Measurements from ENCODE around the gene CD164L2.
A peak's percentile ranks its signal among the peaks of the same experiment; 100 is the strongest.

CD164L2 gene

GRCh38 chr1:27358038-27358927 lies 24.9 kb downstream of the CD164L2 start:
- H3K27me3 ChIP-seq (ENCODE audit: insufficient read depth, low read length): peaks cover 49% of the 10 kb centered on the region
- H3K9ac ChIP-seq (ENCODE audit: low read depth, low read length): no peak overlapping the region
- H3K4me3 ChIP-seq (ENCODE audit: low read length): no peak overlapping the region
- H3K9me3 ChIP-seq (ENCODE audit: insufficient read depth, low read depth, low read length): no peaks in the 10 kb centered on the region
- no peaks in the 10 kb centered on the region for H3K36me3 ChIP-seq (ENCODE audit: insufficient read depth, low read depth, low read length)
- H3K4me1 ChIP-seq (ENCODE audit: insufficient read depth, low read length): no peaks in the 10 kb centered on the region
- no peak overlapping the region for H3K27ac ChIP-seq (ENCODE audit: low read length)

GRCh38 chr1:27357281-27358037 lies 25.7 kb downstream of the CD164L2 start:
- Histone ChIP-seq H3K27me3 (ENCODE audit: insufficient read depth, low read length) (peaks cover 49% of the 10 kb centered on the region), H3K9ac (ENCODE audit: low read depth, low read length) (no peak overlapping the region), H3K36me3 (ENCODE audit: insufficient read depth, low read depth, low read length) (no peaks in the 10 kb centered on the region), H3K27ac (ENCODE audit: low read length) (no peak overlapping the region), H3K9me3 (ENCODE audit: insufficient read depth, low read depth, low read length) (no peaks in the 10 kb centered on the region), H3K4me1 (ENCODE audit: insufficient read depth, low read length) (no peaks in the 10 kb centered on the region), H3K4me3 (ENCODE audit: low read length) (peak overlapping the region; percentile 45; the same call in 1 of the 2 replicates)

GRCh38 chr1:27356619-27357280 lies 26.4 kb downstream of the CD164L2 start:
- peaks cover 42% of the 10 kb centered on the region for H3K27me3 ChIP-seq (ENCODE audit: insufficient read depth, low read length)
- no peaks in the 10 kb centered on the region for H3K36me3 ChIP-seq (ENCODE audit: insufficient read depth, low read depth, low read length)
- no peaks in the 10 kb centered on the region for H3K4me1 ChIP-seq (ENCODE audit: insufficient read depth, low read length)
- H3K9me3 ChIP-seq (ENCODE audit: insufficient read depth, low read depth, low read length): no peaks in the 10 kb centered on the region
- H3K27ac ChIP-seq (ENCODE audit: low read length): no peak overlapping the region
- H3K9ac ChIP-seq (ENCODE audit: low read depth, low read length): no peak overlapping the region
- H3K4me3 ChIP-seq (ENCODE audit: low read length): peak overlapping the region; percentile 45; the same call in 1 of the 2 replicates

- H3K9ac ChIP-seq (ENCODE audit: low read depth, low read length): no peak overlapping the region
- no peak overlapping the region for H3K4me3 ChIP-seq (ENCODE audit: low read length)
- H3K36me3 ChIP-seq (ENCODE audit: insufficient read depth, low read depth, low read length): no peaks in the 10 kb centered on the region
- H3K4me1 ChIP-seq (ENCODE audit: insufficient read depth, low read length): no peaks in the 10 kb centered on the region
- no peak overlapping the region for H3K27ac ChIP-seq (ENCODE audit: low read length)
- H3K27me3 ChIP-seq (ENCODE audit: insufficient read depth, low read length): peaks cover 37% of the 10 kb centered on the region
- no peaks in the 10 kb centered on the region for H3K9me3 ChIP-seq (ENCODE audit: insufficient read depth, low read depth, low read length)
These were observed 26.9 kb downstream of the CD164L2 start for GRCh38 chr1:27356277-27356618.

- H3K36me3 ChIP-seq (ENCODE audit: insufficient read depth, low read depth, low read length): no peaks in the 10 kb centered on the region
- H3K27ac ChIP-seq (ENCODE audit: low read length): no peak overlapping the region
- no peaks in the 10 kb centered on the region for H3K4me1 ChIP-seq (ENCODE audit: insufficient read depth, low read length)
- H3K9ac ChIP-seq (ENCODE audit: low read depth, low read length): no peak overlapping the region
- H3K9me3 ChIP-seq (ENCODE audit: insufficient read depth, low read depth, low read length): no peaks in the 10 kb centered on the region
- no peak overlapping the region for H3K4me3 ChIP-seq (ENCODE audit: low read length)
- peaks cover 34% of the 10 kb centered on the region for H3K27me3 ChIP-seq (ENCODE audit: insufficient read depth, low read length)
These were observed 27.4 kb downstream of the CD164L2 start for GRCh38 chr1:27355683-27356082.

- Histone ChIP-seq H3K36me3 (ENCODE audit: insufficient read depth, low read depth, low read length) (no peaks in the 10 kb centered on the region), H3K9ac (ENCODE audit: low read depth, low read length) (no peak overlapping the region), H3K27me3 (ENCODE audit: insufficient read depth, low read length) (peaks cover 33% of the 10 kb centered on the region), H3K4me3 (ENCODE audit: low read length) (no peak overlapping the region), H3K4me1 (ENCODE audit: insufficient read depth, low read length) (peaks cover 5% of the 10 kb centered on the region), H3K9me3 (ENCODE audit: insufficient read depth, low read depth, low read length) (no peaks in the 10 kb centered on the region), H3K27ac (ENCODE audit: low read length) (no peak overlapping the region)
These were observed 29.5 kb downstream of the CD164L2 start for GRCh38 chr1:27353629-27354028.

- Histone ChIP-seq H3K27ac (ENCODE audit: low read length) (no peak overlapping the region), H3K9ac (ENCODE audit: low read depth, low read length) (no peak overlapping the region), H3K36me3 (ENCODE audit: insufficient read depth, low read depth, low read length) (no peaks in the 10 kb centered on the region), H3K27me3 (ENCODE audit: insufficient read depth, low read length) (peaks cover 29% of the 10 kb centered on the region), H3K4me1 (ENCODE audit: insufficient read depth, low read length) (peaks cover 5% of the 10 kb centered on the region), H3K4me3 (ENCODE audit: low read length) (no peak overlapping the region), H3K9me3 (ENCODE audit: insufficient read depth, low read depth, low read length) (no peaks in the 10 kb centered on the region)
These were observed 30.0 kb downstream of the CD164L2 start for GRCh38 chr1:27353166-27353565.

GRCh38 chr1:27351541-27352107 lies 31.5 kb downstream of the CD164L2 start:
- Histone ChIP-seq H3K4me1 (ENCODE audit: insufficient read depth, low read length) (peaks cover 5% of the 10 kb centered on the region), H3K36me3 (ENCODE audit: insufficient read depth, low read depth, low read length) (no peaks in the 10 kb centered on the region), H3K27me3 (ENCODE audit: insufficient read depth, low read length) (peaks cover 22% of the 10 kb centered on the region), H3K9ac (ENCODE audit: low read depth, low read length) (peak overlapping the region; percentile 35; the same call in 1 of the 2 replicates), H3K27ac (ENCODE audit: low read length) (no peak overlapping the region), H3K4me3 (ENCODE audit: low read length) (peak overlapping the region; percentile 64), H3K9me3 (ENCODE audit: insufficient read depth, low read depth, low read length) (no peaks in the 10 kb centered on the region)

GRCh38 chr1:27350663-27351540 lies 32.2 kb downstream of the CD164L2 start:
- peak overlapping the region; percentile 54; the same call in 1 of the 2 replicates for H3K9ac ChIP-seq (ENCODE audit: low read depth, low read length)
- no peaks in the 10 kb centered on the region for H3K36me3 ChIP-seq (ENCODE audit: insufficient read depth, low read depth, low read length)
- peak overlapping the region; percentile 64 for H3K4me3 ChIP-seq (ENCODE audit: low read length)

GRCh38 chr1:27349784-27350662 lies 33.1 kb downstream of the CD164L2 start:
- no peaks in the 10 kb centered on the region for H3K36me3 ChIP-seq (ENCODE audit: insufficient read depth, low read depth, low read length)
- peak overlapping the region; percentile 54; the same call in 1 of the 2 replicates for H3K9ac ChIP-seq (ENCODE audit: low read depth, low read length)
- no peak overlapping the region for H3K27ac ChIP-seq (ENCODE audit: low read length)
- no peaks in the 10 kb centered on the region for H3K9me3 ChIP-seq (ENCODE audit: insufficient read depth, low read depth, low read length)
- peak overlapping the region; percentile 64 for H3K4me3 ChIP-seq (ENCODE audit: low read length)
- H3K27me3 ChIP-seq (ENCODE audit: insufficient read depth, low read length): peaks cover 22% of the 10 kb centered on the region
- H3K4me1 ChIP-seq (ENCODE audit: insufficient read depth, low read length): peaks cover 5% of the 10 kb centered on the region

More at GRCh38 chr1:27350663-27351540, 32.2 kb downstream of the CD164L2 start:
- Histone ChIP-seq H3K27ac (ENCODE audit: low read length) (no peak overlapping the region), H3K9me3 (ENCODE audit: insufficient read depth, low read depth, low read length) (no peaks in the 10 kb centered on the region), H3K4me1 (ENCODE audit: insufficient read depth, low read length) (peaks cover 5% of the 10 kb centered on the region), H3K27me3 (ENCODE audit: insufficient read depth, low read length) (peaks cover 22% of the 10 kb centered on the region)

Data from iPS-20b (cell line).